ENCODE data around the gene NIPSNAP2. TPM values are rescaled to one million over a fixed set of nuclear protein-coding genes. Genes with fewer than 3 reads are reported as not detected.

The NIPSNAP2 gene
- total and polyA plus RNA-seq, 7 experiments from 2014 or later = 30.1 to 51.5 (median 35.6) TPM

- Histone ChIP-seq H3K27me3 (ENCODE audit: control insufficient read depth in 2 of 2, insufficient read depth in 2 of 2, low read length in 2 of 2) (no peaks in the 10 kb centered on the region), H3K27ac (ENCODE audit: low read depth, low read length) (no peak overlapping the region), H3K9me3 (ENCODE audit: control insufficient read depth in 2 of 3, low read length in 3 of 3) (no peaks in the 10 kb centered on the region), H3K4me1 (ENCODE audit: control insufficient read depth in 2 of 2, insufficient read depth in 2 of 2, low read length in 2 of 2) (no peaks in the 10 kb centered on the region), H3K4me3 (ENCODE audit: low read length) (no peak overlapping the region), H3K36me3 (ENCODE audit: control insufficient read depth in 2 of 3, insufficient read depth in 3 of 3, low read length in 3 of 3) (peaks cover 0 to 44% (median 9%) of the 10 kb centered on the region in 3 experiments)
- Mint-ChIP-seq H3K4me1 (peaks cover 0 to 4% (median 0%) of the 10 kb centered on the region in 7 donors), H3K27me3 (no peaks in the 10 kb centered on the region), H3K27ac (peak overlapping the region in 1 of 9 donors; percentile 80), H3K36me3 (peaks cover 0 to 39% (median 19%) of the 10 kb centered on the region in 5 donors), H3K4me3 (no peak overlapping the region), H3K9me3 (no peaks in the 10 kb centered on the region)
- ChIA-PET POLR2A (interaction anchor here (0.6 kb wide), 1 partner anchor 17 kb away, joined by 3 read pairs; no protein-coding TSS in a partner anchor), CTCF (no interaction called here)
- intact Hi-C loops (cut with micrococcal nuclease) = no loop called here
- ATAC-seq (no peak), DNase-seq (no peak)
Observed at GRCh38 chr7:55992346-55992745, 28.0 kb downstream of the NIPSNAP2 start.

GRCh38 chr7:55996856-55997500 lies 32.6 kb downstream of the NIPSNAP2 start:
- no peak for ATAC-seq
- H3K27ac ChIP-seq (ENCODE audit: low read depth, low read length) = no peak overlapping the region
- CTCF ChIA-PET = interaction anchor here (0.6 to 1.2 kb wide), 2 partner anchors 66 to 76 kb away, joined by 3 to 4 read pairs; no protein-coding TSS in a partner anchor

DNA sequence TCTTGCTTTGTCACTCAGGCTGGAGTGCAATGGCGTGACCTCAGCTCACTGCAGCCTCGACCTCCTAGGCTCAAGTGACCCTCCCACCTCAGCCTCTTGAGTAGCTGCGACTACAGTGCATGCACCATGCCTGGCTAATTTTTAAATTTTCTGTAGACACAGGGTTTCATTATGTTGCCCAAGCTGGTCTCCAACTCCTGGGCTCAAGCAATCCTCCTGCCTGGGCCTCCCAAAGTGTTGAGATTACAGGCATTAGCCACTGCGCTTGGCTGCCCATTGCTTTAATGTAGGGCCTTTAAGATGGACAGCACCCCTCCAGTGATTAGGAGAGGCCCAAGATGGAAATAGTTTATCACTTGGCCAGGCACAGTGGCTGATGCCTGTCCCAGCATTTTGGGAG lies 39.4 kb downstream of the NIPSNAP2 start:
- Histone ChIP-seq H3K27ac (ENCODE audit: low read depth, low read length) (no peak overlapping the region), H3K27me3 (ENCODE audit: control insufficient read depth in 2 of 2, insufficient read depth in 2 of 2, low read length in 2 of 2) (no peaks in the 10 kb centered on the region), H3K4me1 (ENCODE audit: control insufficient read depth in 2 of 2, insufficient read depth in 2 of 2, low read length in 2 of 2) (no peaks in the 10 kb centered on the region), H3K4me3 (ENCODE audit: low read length) (no peak overlapping the region), H3K36me3 (ENCODE audit: control insufficient read depth in 2 of 3, insufficient read depth in 3 of 3, low read length in 3 of 3) (peaks cover 0 to 4% (median 4%) of the 10 kb centered on the region in 3 experiments), H3K9me3 (ENCODE audit: control insufficient read depth in 2 of 3, low read length in 3 of 3) (no peaks in the 10 kb centered on the region)
- no peaks in the 10 kb centered on the region for H3K9me3 Mint-ChIP-seq
- peaks cover 0 to 7% (median 1%) of the 10 kb centered on the region in 5 donors for H3K36me3 Mint-ChIP-seq
- no peak for ATAC-seq
- ChIA-PET POLR2A (no interaction called here), CTCF (interaction anchor here (1.1 to 6.7 kb wide), 2 partner anchors 11 to 70 kb away, joined by 4 to 44 read pairs; no protein-coding TSS in a partner anchor)
- no peak for DNase-seq
- intact Hi-C loops (cut with micrococcal nuclease) = loop anchor here in 1 of 2 donors (1.0 to 2.0 kb wide), 2 partner anchors 71 to 363 kb away; no protein-coding TSS in a partner anchor
- H3K4me3 Mint-ChIP-seq = no peak overlapping the region
- no peak overlapping the region for H3K27ac Mint-ChIP-seq
- peaks cover 0 to 17% (median 0%) of the 10 kb centered on the region in 7 donors for H3K4me1 Mint-ChIP-seq
- no peaks in the 10 kb centered on the region for H3K27me3 Mint-ChIP-seq

More at GRCh38 chr7:55996856-55997500, 32.6 kb downstream of the NIPSNAP2 start:
- H3K4me3 Mint-ChIP-seq = no peak overlapping the region
- H3K9me3 ChIP-seq (ENCODE audit: control insufficient read depth in 2 of 3, low read length in 3 of 3) = no peaks in the 10 kb centered on the region
- H3K36me3 Mint-ChIP-seq = peaks cover 0 to 40% (median 19%) of the 10 kb centered on the region in 5 donors
- no peak overlapping the region for H3K4me3 ChIP-seq (ENCODE audit: low read length)
- no peaks in the 10 kb centered on the region for H3K9me3 Mint-ChIP-seq
- peaks cover 0 to 41% (median 18%) of the 10 kb centered on the region in 3 experiments for H3K36me3 ChIP-seq (ENCODE audit: control insufficient read depth in 2 of 3, insufficient read depth in 3 of 3, low read length in 3 of 3)
- intact Hi-C loops (cut with micrococcal nuclease) = no loop called here
- peaks cover 0 to 19% (median 0%) of the 10 kb centered on the region in 7 donors for H3K4me1 Mint-ChIP-seq
- POLR2A ChIA-PET = interaction anchor here (0.6 kb wide), 1 partner anchor 33 kb away, joined by 8 read pairs; no protein-coding TSS in a partner anchor
- no peak for DNase-seq
- H3K4me1 ChIP-seq (ENCODE audit: control insufficient read depth in 2 of 2, insufficient read depth in 2 of 2, low read length in 2 of 2) = no peaks in the 10 kb centered on the region
- H3K27ac Mint-ChIP-seq = peak overlapping the region in 1 of 9 donors; percentile 63
- no peaks in the 10 kb centered on the region for H3K27me3 Mint-ChIP-seq
- no peaks in the 10 kb centered on the region for H3K27me3 ChIP-seq (ENCODE audit: control insufficient read depth in 2 of 2, insufficient read depth in 2 of 2, low read length in 2 of 2)

DNA sequence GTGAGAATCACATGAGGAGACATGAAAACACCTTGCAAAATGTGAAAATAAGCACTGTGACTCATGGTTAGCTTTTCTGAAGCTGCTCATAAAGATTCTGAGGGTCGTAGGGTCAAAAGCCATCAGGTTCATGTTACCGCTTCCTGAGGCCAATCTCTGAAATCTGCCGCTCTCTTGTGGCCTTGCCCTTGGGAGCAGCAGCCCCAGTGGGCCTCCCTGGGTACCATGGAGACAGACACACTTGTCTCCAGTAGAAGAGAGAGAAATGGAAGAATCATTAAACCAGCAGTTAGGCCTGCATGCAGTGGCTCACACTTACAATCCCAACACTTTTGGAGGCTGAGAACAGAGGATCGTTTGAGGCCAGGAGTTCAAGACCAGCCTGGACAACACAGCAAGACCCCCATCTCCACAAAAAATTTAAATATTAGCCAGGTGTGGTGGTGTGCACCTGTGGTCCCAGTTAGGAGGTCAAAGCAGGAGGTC lies 42.8 kb downstream of the NIPSNAP2 start:
- no peak for DNase-seq
- Histone ChIP-seq H3K4me1 (ENCODE audit: control insufficient read depth in 2 of 2, insufficient read depth in 2 of 2, low read length in 2 of 2) (no peaks in the 10 kb centered on the region), H3K4me3 (ENCODE audit: low read length) (no peak overlapping the region), H3K27ac (ENCODE audit: low read depth, low read length) (no peak overlapping the region), H3K9me3 (ENCODE audit: control insufficient read depth in 2 of 3, low read length in 3 of 3) (no peaks in the 10 kb centered on the region), H3K36me3 (ENCODE audit: control insufficient read depth in 2 of 3, insufficient read depth in 3 of 3, low read length in 3 of 3) (no peaks in the 10 kb centered on the region), H3K27me3 (ENCODE audit: control insufficient read depth in 2 of 2, insufficient read depth in 2 of 2, low read length in 2 of 2) (no peaks in the 10 kb centered on the region)
- Mint-ChIP-seq H3K9me3 (no peaks in the 10 kb centered on the region), H3K27me3 (no peaks in the 10 kb centered on the region), H3K4me1 (peaks cover 0 to 3% (median 0%) of the 10 kb centered on the region in 7 donors), H3K36me3 (no peaks in the 10 kb centered on the region), H3K27ac (peak overlapping the region in 1 of 9 donors; percentile 46), H3K4me3 (no peak overlapping the region)
- intact Hi-C loops (cut with micrococcal nuclease) = loop anchor here in 1 of 2 donors (5.0 kb wide), 1 partner anchor 365 kb away; no protein-coding TSS in a partner anchor
- ATAC-seq = no peak
- ChIA-PET CTCF (interaction anchor here (1.1 to 6.7 kb wide), 2 partner anchors 66 to 96 kb away, joined by 3 to 44 read pairs; no protein-coding TSS in a partner anchor), POLR2A (no interaction called here)

- Histone ChIP-seq H3K36me3 (ENCODE audit: control insufficient read depth in 2 of 3, insufficient read depth in 3 of 3, low read length in 3 of 3) (no peaks in the 10 kb centered on the region), H3K9me3 (ENCODE audit: control insufficient read depth in 2 of 3, low read length in 3 of 3) (no peaks in the 10 kb centered on the region), H3K27ac (ENCODE audit: low read depth, low read length) (no peak overlapping the region), H3K27me3 (ENCODE audit: control insufficient read depth in 2 of 2, insufficient read depth in 2 of 2, low read length in 2 of 2) (no peaks in the 10 kb centered on the region), H3K4me1 (ENCODE audit: control insufficient read depth in 2 of 2, insufficient read depth in 2 of 2, low read length in 2 of 2) (no peaks in the 10 kb centered on the region), H3K4me3 (ENCODE audit: low read length) (no peak overlapping the region)
- Mint-ChIP-seq H3K27me3 (no peaks in the 10 kb centered on the region), H3K36me3 (no peaks in the 10 kb centered on the region), H3K27ac (peak overlapping the region in 1 of 9 donors; percentile 64), H3K4me3 (no peak overlapping the region), H3K9me3 (no peaks in the 10 kb centered on the region), H3K4me1 (peaks cover 0 to 3% (median 0%) of the 10 kb centered on the region in 7 donors)
- no peak for DNase-seq
- ChIA-PET CTCF (interaction anchor here (0.6 to 6.7 kb wide), 3 partner anchors 18 to 377 kb away, joined by 3 to 44 read pairs (median 5); no protein-coding TSS in a partner anchor), POLR2A (no interaction called here)
- no peak for ATAC-seq
- intact Hi-C loops (cut with micrococcal nuclease) = loop anchor here in 1 of 2 donors (5.0 kb wide), 1 partner anchor 366 kb away; no protein-coding TSS in a partner anchor
Observed at GRCh38 chr7:56007891-56008290, 43.5 kb downstream of the NIPSNAP2 start.

- Mint-ChIP-seq H3K36me3 (no peaks in the 10 kb centered on the region), H3K27ac (no peak overlapping the region), H3K4me1 (peaks cover 0 to 3% (median 0%) of the 10 kb centered on the region in 7 donors), H3K9me3 (no peaks in the 10 kb centered on the region), H3K4me3 (no peak overlapping the region), H3K27me3 (no peaks in the 10 kb centered on the region)
- Histone ChIP-seq H3K9me3 (ENCODE audit: control insufficient read depth in 2 of 3, low read length in 3 of 3) (no peaks in the 10 kb centered on the region), H3K27me3 (ENCODE audit: control insufficient read depth in 2 of 2, insufficient read depth in 2 of 2, low read length in 2 of 2) (no peaks in the 10 kb centered on the region), H3K27ac (ENCODE audit: low read depth, low read length) (no peak overlapping the region), H3K4me1 (ENCODE audit: control insufficient read depth in 2 of 2, insufficient read depth in 2 of 2, low read length in 2 of 2) (no peaks in the 10 kb centered on the region), H3K4me3 (ENCODE audit: low read length) (no peak overlapping the region), H3K36me3 (ENCODE audit: control insufficient read depth in 2 of 3, insufficient read depth in 3 of 3, low read length in 3 of 3) (no peaks in the 10 kb centered on the region)
- ChIA-PET CTCF (no interaction called here), POLR2A (no interaction called here)
- ATAC-seq (no peak), DNase-seq (no peak)
- intact Hi-C loops (cut with micrococcal nuclease) = loop anchor here in 1 of 2 donors (5.0 kb wide), 1 partner anchor 367 kb away; no protein-coding TSS in a partner anchor
Observed at GRCh38 chr7:56009695-56010094, 45.3 kb downstream of the NIPSNAP2 start.
